ENCODE results near the gene PACSIN1. TPM values are rescaled to one million over a fixed set of nuclear protein-coding genes. Genes with fewer than 3 reads are reported as not detected.
A peak's percentile ranks its signal among the peaks of the same experiment; 100 is the strongest.

PACSIN1 gene
- total and polyA plus RNA-seq, 10 of the 15 experiments (the other 5 are each of a cell fraction or from before 2014, with no cell fraction given) = 0.50 to 9.4 (median 2.8) TPM

GRCh38 chr6:34424200-34425131 lies 41.4 kb upstream of the PACSIN1 start:
- Histone ChIP-seq H3K9me3 (replicated peaks; ENCODE audit: control insufficient read depth, insufficient read depth, low read length) (no peaks in the 10 kb centered on the region), H3K9ac (ENCODE audit: control insufficient read depth, insufficient read depth, low read length) (peak overlapping the region; percentile 100), H3K79me2 (ENCODE audit: control insufficient read depth, insufficient read depth, low read length) (peaks cover 46% of the 10 kb centered on the region), H3K27me3 (replicated peaks in 1 of 2; ENCODE audit: control insufficient read depth in 2 of 2, insufficient read depth in 2 of 2, low read length in 1 of 2) (no peaks in the 10 kb centered on the region), H3K4me1 (ENCODE audit: control insufficient read depth, insufficient read depth, low read length) (peaks cover 6% of the 10 kb centered on the region; the same call in 1 of the 2 replicates), H3K4me2 (ENCODE audit: control insufficient read depth, insufficient read depth) (peak overlapping the region; percentile 86), H3K27ac (ENCODE audit: control insufficient read depth, insufficient read depth) (peak overlapping the region; percentile 96), H4K20me1 (ENCODE audit: control insufficient read depth, insufficient read depth) (no peaks in the 10 kb centered on the region), H3K36me3 (ENCODE audit: control insufficient read depth in 2 of 2, insufficient read depth in 2 of 2, low read length in 1 of 2) (peaks cover 5 to 22% of the 10 kb centered on the region in 2 experiments), H2AFZ (ENCODE audit: control insufficient read depth, low read depth, low read length) (no peak overlapping the region), H3K4me3 (peak overlapping the region; percentile 96)
- FAIRE-seq (no peak), ATAC-seq (no peak), DNase-seq (ENCODE audit: low read depth, low spot score) (no peak)
- ChIA-PET SMC1A (ENCODE audit: uncharacterized antibody, unreplicated experiment) (interaction anchor here (0.6 to 4.6 kb wide), 4 partner anchors 9 to 260 kb away, joined by 6 to 39 read pairs (median 14); partner anchors contain the start of gene SMIM29), POLR2A (interaction anchor here (0.6 to 2.1 kb wide), 6 partner anchors 9 to 229 kb away, joined by 3 to 8 read pairs (median 3); no protein-coding TSS in a partner anchor), RAD21 (ENCODE audit: unreplicated experiment) (interaction anchor here (0.6 to 2.3 kb wide), 5 partner anchors 10 to 201 kb away, joined by 3 to 8 read pairs (median 3); partner anchors contain the start of genes HMGA1 and SMIM29), CTCF (interaction anchor here (0.6 to 3.4 kb wide), 6 partner anchors 9 to 261 kb away, joined by 3 to 35 read pairs (median 4); no protein-coding TSS in a partner anchor)
- 54% methylated on average over 19 of the region's 19 CpGs for WGBS (ENCODE audit: insufficient coverage, insufficient replicate concordance, low lambda C conversion rate, missing lambda C conversion rate)
- in situ Hi-C loops (cut with MboI) = no loop called here
- no TSS peak for BruUV-seq (replicated peaks)
- TF ChIP-seq SKIL (IDR thresholded peaks at IDR 0.05; ENCODE audit: low read depth, poor library complexity, severe bottlenecking) (no peak), ATF2 (IDR thresholded peaks at IDR 0.05; ENCODE audit: low read length) (no peak), TARDBP (IDR thresholded peaks at IDR 0.05; ENCODE audit: borderline replicate concordance) (no peak), PAX8 (IDR thresholded peaks at IDR 0.05) (no peak), TCF12 (IDR thresholded peaks at IDR 0.05; ENCODE audit: low read depth, low read length) (no peak), MTA3 (IDR thresholded peaks at IDR 0.05; ENCODE audit: borderline replicate concordance, low read length) (no peak), PKNOX1 (IDR thresholded peaks at IDR 0.05) (no peak), EED (IDR thresholded peaks at IDR 0.05; ENCODE audit: low read depth) (no peak), RFX5 (IDR thresholded peaks at IDR 0.05; ENCODE audit: low read depth, low read length) (no peak), ESRRA (IDR thresholded peaks at IDR 0.05; ENCODE audit: low read length) (no peak), CBX3 (IDR thresholded peaks at IDR 0.05; ENCODE audit: borderline replicate concordance, low read depth) (no peak), EP300 (IDR thresholded peaks at IDR 0.05; ENCODE audit: borderline replicate concordance in 1 of 2, control insufficient read depth in 1 of 2, low read depth in 2 of 2, low read length in 2 of 2) (no peak), RUNX3 (IDR thresholded peaks at IDR 0.05; ENCODE audit: low read length) (no peak)
- intact Hi-C loops (cut with micrococcal nuclease; ENCODE audit: unreplicated experiment) = no loop called here

All from GM12878 (cell line).